Thyroid gland (tissue), 4 donors: ENCODE data around the gene ATF6.

Source experiments
- POLR2A ChIP-seq, 2 donors: fragments of 450-650 bp; IDR thresholded peaks; one replicate each; pipeline ENCODE4 v1.6.1; 2017; ENCODE audit warnings: antibody characterized with exemption in 2 of 2, mild to moderate bottlenecking in 2 of 2, moderate library complexity in 1 of 2
- TF ChIP-seq, protein P1 (sequence below), 6 experiments: fragments of 200-600 bp in 3 of 6; fragments of 450-650 bp in 3 of 6; sonication (generic) in 3 of 6; IDR thresholded peaks; one replicate each; pipeline ENCODE4 v1.5.1; 2016 to 2019; ENCODE audit warnings: antibody characterized with exemption in 6 of 6, mild to moderate bottlenecking in 2 of 6, inconsistent platforms in 1 of 6, moderate library complexity in 1 of 6

DNA sequence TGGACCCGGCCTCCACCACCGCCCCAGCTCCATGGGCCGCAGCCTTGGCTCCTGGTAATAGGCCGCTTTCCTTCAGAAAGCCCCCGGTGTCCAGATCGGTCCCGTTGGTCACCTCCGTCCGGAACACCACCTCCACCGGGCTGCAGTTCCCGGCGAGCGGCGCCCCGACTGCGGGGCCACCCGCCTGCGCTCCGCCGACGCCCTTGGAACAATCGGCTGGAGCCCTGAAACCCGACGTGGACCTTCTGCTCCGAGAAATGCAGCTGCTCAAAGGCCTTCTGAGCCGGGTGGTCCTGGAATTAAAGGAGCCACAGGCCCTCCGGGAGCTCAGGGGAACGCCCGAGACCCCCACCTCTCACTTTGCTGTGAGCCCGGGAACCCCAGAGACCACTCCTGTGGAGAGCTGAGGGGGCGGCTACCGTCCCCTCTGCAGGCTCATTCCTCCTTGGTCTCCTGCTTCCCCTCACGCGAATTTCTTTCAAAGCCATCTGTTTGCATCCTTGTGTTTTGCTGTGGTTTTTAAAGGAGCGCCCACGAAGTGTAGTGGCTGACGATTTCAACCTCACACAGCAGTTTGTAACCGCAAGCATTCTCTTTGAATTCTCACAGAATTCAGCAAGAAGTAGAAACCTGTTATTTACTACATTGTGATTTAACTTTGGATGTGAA, 38.7 kb upstream of the ATF6 start:
- TF ChIP-seq, protein P1, sequence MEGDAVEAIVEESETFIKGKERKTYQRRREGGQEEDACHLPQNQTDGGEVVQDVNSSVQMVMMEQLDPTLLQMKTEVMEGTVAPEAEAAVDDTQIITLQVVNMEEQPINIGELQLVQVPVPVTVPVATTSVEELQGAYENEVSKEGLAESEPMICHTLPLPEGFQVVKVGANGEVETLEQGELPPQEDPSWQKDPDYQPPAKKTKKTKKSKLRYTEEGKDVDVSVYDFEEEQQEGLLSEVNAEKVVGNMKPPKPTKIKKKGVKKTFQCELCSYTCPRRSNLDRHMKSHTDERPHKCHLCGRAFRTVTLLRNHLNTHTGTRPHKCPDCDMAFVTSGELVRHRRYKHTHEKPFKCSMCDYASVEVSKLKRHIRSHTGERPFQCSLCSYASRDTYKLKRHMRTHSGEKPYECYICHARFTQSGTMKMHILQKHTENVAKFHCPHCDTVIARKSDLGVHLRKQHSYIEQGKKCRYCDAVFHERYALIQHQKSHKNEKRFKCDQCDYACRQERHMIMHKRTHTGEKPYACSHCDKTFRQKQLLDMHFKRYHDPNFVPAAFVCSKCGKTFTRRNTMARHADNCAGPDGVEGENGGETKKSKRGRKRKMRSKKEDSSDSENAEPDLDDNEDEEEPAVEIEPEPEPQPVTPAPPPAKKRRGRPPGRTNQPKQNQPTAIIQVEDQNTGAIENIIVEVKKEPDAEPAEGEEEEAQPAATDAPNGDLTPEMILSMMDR (IDR thresholded peaks at IDR 0.05) = no peak
- no peak for TF ChIP-seq POLR2A (IDR thresholded peaks at IDR 0.05)
